ENCODE measurements around the gene TAL1. TPM values are rescaled to one million over a fixed set of nuclear protein-coding genes. Genes with fewer than 3 reads are reported as not detected.
"Not testable (repeated sequence)": the region's sequence is repeated elsewhere in the genome, so short reads cannot be mapped to it uniquely, and the experiment has no call there.

Gene TAL1
- total and polyA plus RNA-seq, 2 of the 8 experiments (the other 6 are each of a cell fraction or from before 2014, with no cell fraction given): 0.09 to 0.15 TPM

DNA sequence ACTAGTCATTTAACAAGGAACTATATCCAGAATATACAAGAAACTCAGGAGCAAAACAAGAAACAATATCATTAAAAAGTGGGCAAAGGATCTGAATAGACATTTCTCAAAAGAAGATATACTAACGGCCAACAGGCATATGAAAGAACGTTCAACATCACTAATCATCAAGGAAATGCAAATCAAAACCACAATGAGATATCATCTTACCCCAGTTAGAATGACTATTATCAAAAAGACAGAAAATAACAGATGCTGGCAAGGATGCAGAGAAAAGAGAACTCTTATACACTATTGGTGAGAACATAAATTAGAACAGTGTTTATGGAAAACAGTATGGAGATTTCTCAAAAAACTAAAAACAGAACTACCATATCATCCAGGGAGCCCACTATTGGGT lies 28.5 kb downstream of the TAL1 start:
- FAIRE-seq; H3K4me2 ChIP-seq (ENCODE audit: insufficient read depth in 1 of 2, low read depth in 2 of 2, low read length in 2 of 2); H2BK5ac ChIP-seq (ENCODE audit: low read depth, low read length); H3K14ac ChIP-seq (ENCODE audit: insufficient read length); H3K79me2 ChIP-seq (ENCODE audit: control insufficient read depth in 1 of 2, insufficient read depth in 2 of 2, low read length in 2 of 2); H2BK120ac ChIP-seq (replicated peaks; ENCODE audit: low read depth, low read length); H3K18ac ChIP-seq (ENCODE audit: extremely low read depth, low read length); H4K8ac ChIP-seq (ENCODE audit: extremely low read depth, insufficient read depth, low read length); H2BK12ac ChIP-seq (ENCODE audit: low read depth, low read length); H4K20me1 ChIP-seq (replicated peaks in 1 of 2; ENCODE audit: control insufficient read depth in 1 of 2, insufficient read depth in 2 of 2, low read length in 2 of 2); H2BK20ac ChIP-seq (ENCODE audit: low read length); H3K56ac ChIP-seq (replicated peaks; ENCODE audit: insufficient read length, low read depth, low read length); H3K23ac ChIP-seq (ENCODE audit: insufficient read length); POLR2A ChIA-PET (ENCODE audit: partially characterized antibody); H3K4me1 ChIP-seq (replicated peaks in 1 of 4; ENCODE audit: control insufficient read depth in 3 of 4, insufficient read depth in 4 of 4, low read length in 3 of 4); H3K27ac ChIP-seq (ENCODE audit: low read depth, low read length); H3K4ac ChIP-seq (replicated peaks; ENCODE audit: insufficient read length, low read depth, low read length); H4K5ac ChIP-seq (ENCODE audit: insufficient read length, low read depth, low read length); H2AK5ac ChIP-seq (ENCODE audit: low read depth, low read length); H3K9me3 ChIP-seq (ENCODE audit: insufficient read depth in 2 of 2, low read depth in 1 of 2, low read length in 1 of 2); H4K91ac ChIP-seq (replicated peaks; ENCODE audit: insufficient read length, low read length); H3K23me2 ChIP-seq (ENCODE audit: low read depth, low read length); H2AFZ ChIP-seq (ENCODE audit: low read length); H3K36me3 ChIP-seq (ENCODE audit: control insufficient read depth in 2 of 4, insufficient read depth in 4 of 4, low read length in 3 of 4); H2BK15ac ChIP-seq (ENCODE audit: low read length); DNase-seq (ENCODE audit: low read depth in 1 of 2, low spot score in 2 of 2); H3K4me3 ChIP-seq (ENCODE audit: extremely low read depth in 1 of 4, insufficient read depth in 2 of 4, low read depth in 3 of 4, low read length in 4 of 4); H3K79me1 ChIP-seq (ENCODE audit: low read depth, low read length); H3K9ac ChIP-seq (replicated peaks in 1 of 4; ENCODE audit: extremely low read depth in 1 of 4, low read depth in 3 of 4, low read length in 3 of 4): not testable (repeated sequence)
- H3K27me3 ChIP-seq (replicated peaks in 1 of 4; ENCODE audit: control insufficient read depth in 3 of 4, extremely low read depth in 1 of 4, insufficient read depth in 3 of 4, low read length in 3 of 4): peaks cover 0 to 18% (median 12%) of the 10 kb centered on the region in 4 experiments; a peak in 4 of 7 replicates
- CTCF ChIA-PET (ENCODE audit: partially characterized antibody): interaction anchor here (14.2 kb wide), 1 partner anchor 60 kb away, joined by 176 read pairs; no protein-coding TSS in a partner anchor
- 78% methylated on average over 2 of the region's 2 CpGs; no CpG with 5 or more reads in 1 of the 2 experiments for WGBS, 2 experiments (ENCODE audit: extremely low coverage in 1 of 2, insufficient coverage in 1 of 2, insufficient read length in 1 of 2, insufficient replicate concordance in 2 of 2, low coverage in 1 of 2, low lambda C conversion rate in 2 of 2, missing lambda C conversion rate in 1 of 2)

Data from H1 (cell line).